ENCODE measurements around the gene MYO1D.

- TF ChIP-seq CTCF (IDR thresholded peaks at IDR 0.05) (no peak), EP300 (IDR thresholded peaks at IDR 0.05; ENCODE audit: low read depth) (no peak), POLR2A (IDR thresholded peaks at IDR 0.05) (no peak), POLR2AphosphoS5 (IDR thresholded peaks at IDR 0.05) (no peak)
Observed at GRCh38 chr17:32496395-32497073, 380.4 kb downstream of the MYO1D start.
